ENCODE measurements around the gene RAD54L.

DNA sequence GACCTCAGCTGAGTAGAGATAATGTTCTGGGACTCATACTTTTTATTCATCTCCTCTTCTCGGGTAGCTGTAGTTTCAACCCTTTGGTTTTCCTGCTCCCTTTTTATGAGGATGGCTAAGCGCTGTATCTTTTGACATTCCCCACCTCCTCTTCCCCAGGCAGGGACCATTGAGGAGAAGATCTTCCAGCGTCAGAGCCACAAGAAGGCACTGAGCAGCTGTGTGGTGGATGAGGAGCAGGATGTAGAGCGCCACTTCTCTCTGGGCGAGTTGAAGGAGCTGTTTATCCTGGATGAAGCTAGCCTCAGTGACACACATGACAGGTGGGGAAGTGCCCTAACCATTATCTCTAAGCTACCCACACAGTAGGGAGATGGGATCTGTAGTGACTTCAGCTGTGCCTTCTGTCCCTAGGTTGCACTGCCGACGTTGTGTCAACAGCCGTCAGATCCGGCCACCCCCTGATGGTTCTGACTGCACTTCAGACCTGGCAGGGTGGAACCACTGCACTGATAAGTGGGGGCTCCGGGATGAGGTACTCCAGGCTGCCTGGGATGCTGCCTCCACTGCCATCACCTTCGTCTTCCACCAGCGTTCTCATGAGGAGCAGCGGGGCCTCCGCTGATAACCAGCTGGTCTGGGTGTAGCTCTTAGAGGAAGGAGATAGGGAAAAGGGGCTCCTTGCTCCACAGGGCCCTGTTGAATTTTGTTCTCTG is 30.3 kb downstream of the RAD54L start:
- TF ChIP-seq, protein P1, sequence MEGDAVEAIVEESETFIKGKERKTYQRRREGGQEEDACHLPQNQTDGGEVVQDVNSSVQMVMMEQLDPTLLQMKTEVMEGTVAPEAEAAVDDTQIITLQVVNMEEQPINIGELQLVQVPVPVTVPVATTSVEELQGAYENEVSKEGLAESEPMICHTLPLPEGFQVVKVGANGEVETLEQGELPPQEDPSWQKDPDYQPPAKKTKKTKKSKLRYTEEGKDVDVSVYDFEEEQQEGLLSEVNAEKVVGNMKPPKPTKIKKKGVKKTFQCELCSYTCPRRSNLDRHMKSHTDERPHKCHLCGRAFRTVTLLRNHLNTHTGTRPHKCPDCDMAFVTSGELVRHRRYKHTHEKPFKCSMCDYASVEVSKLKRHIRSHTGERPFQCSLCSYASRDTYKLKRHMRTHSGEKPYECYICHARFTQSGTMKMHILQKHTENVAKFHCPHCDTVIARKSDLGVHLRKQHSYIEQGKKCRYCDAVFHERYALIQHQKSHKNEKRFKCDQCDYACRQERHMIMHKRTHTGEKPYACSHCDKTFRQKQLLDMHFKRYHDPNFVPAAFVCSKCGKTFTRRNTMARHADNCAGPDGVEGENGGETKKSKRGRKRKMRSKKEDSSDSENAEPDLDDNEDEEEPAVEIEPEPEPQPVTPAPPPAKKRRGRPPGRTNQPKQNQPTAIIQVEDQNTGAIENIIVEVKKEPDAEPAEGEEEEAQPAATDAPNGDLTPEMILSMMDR (IDR thresholded peaks at IDR 0.05): no peak
- TF ChIP-seq POLR2A (IDR thresholded peaks at IDR 0.05) (no peak), EP300 (IDR thresholded peaks at IDR 0.05) (no peak)
